GM21717 (cell line): ENCODE measurements around the gene USP25.

Source experiments
- ATAC-seq: cut with Tn5 transposase; IDR thresholded peaks from one replicate; pipeline ENCODE4 v1.9.1; 2021; ENCODE audit warnings: mild to moderate bottlenecking, moderate library complexity; ENCODE audit not compliant: unreplicated experiment

Gene USP25

DNA sequence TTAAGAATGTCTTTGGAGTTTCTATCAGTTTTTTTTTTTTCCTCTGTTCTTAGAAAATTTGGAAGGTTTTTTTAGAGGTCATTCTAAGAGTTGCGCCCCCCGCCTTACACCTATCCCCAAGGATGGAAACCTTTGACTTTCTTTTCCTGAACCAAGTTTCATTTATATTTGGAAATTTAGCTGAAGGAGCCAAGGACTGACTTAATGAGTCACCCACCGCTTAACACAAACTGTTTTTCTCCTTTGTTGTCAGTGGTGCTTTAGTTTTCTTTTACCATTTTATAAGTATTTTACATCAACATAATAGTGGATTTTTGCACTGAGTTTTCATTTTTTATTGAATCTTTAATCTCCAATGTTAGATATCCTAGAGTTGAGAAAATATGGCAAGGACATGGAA, 25.3 kb downstream of the USP25 start:
- ATAC-seq: no peak

DNA sequence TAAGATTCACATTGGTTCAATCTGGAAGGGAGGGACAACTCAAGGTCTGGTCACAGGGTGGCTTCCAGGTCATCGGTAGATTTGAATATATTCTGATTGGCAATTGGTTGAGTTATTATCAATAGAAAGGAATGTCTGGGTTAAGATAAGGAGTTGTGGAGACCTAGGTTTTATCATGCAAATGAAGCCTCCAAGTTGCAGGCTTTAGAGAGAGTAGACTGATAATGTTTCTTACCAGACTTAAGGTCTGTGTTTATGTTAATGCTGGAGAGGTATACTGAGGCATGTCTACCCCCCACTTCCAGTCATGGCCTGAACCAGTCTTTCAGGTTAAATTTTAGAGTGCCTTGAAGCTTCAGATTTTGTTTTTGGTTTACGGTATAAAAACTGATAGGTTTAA, 29.7 kb downstream of the USP25 start:
- no peak for ATAC-seq

DNA sequence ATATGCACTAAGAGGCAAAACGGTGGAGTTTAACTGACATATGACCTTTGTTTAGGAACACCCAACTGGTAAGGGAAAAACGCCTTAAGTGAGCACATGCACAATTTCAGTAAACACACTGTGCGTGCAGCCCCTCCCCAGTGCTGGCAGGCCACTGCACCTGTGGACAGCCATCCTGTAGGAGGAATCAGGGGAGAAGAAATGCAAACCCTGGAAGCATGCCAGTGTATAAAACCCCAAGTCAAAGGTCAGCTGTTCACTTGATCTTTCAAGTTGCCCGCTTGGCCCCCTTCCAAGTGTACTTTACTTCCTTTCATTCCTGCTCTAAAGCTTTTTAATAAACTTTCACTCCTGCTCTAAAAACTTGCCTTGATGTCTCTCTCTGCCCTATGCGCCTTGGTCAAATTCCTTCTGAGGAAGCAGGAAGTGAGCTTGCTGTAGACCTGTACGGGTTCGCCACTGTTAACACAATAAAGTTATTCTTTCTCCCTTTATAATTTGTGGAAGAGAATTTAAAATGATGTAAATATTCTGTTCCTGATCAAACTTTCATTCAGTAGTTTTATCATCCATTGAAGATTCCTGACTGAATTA, 31.8 kb downstream of the USP25 start:
- no peak for ATAC-seq

DNA sequence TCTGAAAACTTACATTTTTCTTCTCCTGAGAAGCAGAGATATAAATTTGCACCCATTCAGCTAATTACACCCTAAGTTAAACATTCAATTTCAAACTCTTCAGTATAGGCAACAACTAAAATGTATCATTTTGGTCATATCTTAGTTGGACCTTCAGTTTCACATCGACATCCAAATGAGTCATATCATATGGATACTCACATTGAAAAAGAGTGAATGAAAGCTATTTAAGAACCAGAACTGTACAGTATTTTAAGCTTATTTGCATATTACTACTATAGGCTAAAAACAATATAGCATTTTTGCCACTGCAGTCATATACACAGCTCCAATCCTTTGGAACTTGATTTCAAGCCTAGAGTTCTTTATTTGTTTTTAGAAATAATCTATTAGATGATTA, 33.6 kb downstream of the USP25 start:
- ATAC-seq: no peak

DNA sequence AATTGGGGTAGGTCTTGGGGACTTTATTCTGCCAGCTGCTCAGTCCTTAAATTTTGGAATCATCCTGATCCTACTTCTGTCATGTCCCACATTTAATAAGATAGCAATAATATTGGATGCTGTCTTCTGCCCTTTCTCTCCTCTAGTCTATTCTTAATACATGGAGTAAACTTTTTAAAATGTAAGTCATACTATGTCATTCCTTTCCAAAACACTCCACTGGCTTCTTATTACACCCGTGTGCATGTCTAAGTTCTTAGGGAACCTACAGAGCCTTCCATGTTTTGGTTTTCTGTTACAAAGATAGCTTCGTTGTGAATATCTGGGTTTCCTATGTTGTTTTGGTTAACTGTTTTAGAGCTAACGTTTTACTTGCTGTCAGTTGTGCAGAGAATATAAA, 35.1 kb downstream of the USP25 start:
- no peak for ATAC-seq

DNA sequence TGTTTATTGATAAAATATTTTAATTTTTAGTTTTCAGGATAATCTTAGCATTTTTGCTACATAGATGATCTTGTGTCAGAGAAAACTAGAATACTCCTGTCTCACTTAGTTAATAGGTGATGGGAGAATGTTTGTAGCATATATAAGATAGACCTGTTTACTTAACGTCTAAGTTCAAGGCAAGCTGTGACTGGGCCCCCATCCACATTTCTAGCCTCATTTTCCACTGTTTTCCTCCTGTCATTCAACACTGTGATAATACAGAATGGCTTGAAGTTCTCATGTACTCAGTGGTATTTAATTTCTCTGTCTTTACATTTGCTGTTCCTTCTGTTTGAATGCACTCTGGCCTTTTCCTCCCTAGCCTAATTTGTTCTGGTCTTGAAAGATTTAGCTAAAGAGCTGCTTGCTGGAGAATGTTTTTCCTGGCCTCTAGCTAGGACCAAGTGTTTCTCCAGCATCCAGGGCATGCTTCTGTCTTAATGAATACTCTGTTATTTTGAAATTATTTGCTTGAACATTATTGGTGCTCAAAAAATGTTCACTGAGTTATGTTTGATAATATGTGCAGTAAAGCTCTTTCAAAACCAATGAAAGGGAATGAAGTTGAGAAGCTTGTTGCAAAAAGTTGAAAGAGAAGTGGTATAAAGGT, 37.3 kb downstream of the USP25 start:
- no peak for ATAC-seq

DNA sequence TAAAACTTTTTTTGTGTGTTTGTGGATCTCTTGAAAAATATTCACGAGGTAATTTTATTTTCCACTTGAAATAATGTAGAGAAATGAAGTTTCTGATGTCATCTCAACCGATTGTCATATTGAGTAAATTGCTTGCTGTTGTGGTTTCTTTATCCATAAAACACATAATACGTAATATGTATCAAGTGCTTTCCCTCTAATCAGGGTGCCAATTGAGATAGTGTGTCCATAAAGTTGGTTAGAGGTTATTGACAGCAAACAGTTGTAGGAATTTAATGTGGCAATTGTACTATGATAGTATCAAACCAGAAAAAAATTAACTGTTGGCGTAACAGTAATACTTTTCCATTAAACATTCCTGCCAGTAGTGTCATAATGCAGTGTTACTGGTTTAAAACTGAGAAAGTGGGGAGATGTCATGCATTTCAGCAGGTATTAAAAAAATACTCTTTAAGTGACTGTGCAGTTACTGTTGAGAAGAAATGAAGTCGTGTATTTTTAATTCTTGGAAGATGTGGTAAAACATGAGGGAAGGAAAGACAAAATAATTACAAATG, 38.3 kb downstream of the USP25 start:
- no peak for ATAC-seq

DNA sequence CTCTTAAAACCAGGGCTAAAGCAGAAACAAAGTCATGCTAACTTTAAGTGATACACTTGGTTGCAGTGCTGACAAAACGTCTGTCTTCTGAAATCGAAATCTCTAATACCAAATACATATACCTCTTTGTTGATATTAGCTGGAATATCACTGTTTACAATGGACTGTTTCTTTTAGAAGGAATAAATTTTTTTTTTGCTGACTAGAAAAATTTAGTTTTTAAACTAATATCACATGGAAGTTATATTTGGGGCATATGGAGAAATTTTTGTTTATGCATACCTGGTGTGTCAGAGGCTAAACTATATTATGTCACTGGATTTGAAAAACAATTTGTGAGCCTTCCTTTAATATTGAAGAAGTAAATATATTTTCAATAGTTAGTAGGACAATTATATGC, 39.1 kb downstream of the USP25 start:
- no peak for ATAC-seq

DNA sequence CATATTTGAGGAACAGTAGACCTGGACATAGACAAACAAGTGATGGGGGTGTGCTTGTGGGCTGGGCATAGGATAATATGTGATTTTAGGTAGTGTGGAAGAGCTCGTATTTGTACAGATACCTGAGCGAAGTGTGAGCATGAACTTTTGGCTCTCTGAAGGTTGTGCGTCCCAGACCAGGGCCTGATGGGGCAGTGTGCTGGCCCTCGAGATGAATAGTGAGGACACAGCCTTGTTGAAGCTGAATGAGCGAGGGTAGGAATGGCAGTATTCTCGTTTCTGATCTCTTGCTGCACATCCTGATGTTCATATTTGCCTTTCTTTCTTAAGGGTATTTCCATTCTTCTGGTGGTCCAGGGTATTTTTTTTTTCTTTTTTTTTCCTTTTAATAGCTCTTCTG, 41.5 kb downstream of the USP25 start:
- ATAC-seq: no peak

DNA sequence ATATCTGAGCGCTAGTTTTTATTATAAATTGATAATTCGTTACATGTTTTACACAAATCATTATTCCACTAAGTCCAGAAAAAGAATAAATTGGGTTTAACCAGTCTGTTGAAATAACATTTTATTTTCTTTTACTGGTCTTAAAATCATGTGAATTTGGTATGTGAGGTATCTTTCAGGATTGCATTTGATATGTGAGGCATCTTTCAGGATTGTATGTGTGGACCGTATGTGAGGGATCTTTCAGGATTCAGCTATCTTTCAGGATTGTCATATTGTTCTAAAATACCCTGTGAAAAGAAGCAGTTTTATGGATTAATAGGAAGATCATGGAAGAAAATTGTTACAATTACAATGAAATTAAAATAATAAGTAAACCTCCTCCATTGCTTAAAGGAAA, 42.9 kb downstream of the USP25 start:
- ATAC-seq: no peak

DNA sequence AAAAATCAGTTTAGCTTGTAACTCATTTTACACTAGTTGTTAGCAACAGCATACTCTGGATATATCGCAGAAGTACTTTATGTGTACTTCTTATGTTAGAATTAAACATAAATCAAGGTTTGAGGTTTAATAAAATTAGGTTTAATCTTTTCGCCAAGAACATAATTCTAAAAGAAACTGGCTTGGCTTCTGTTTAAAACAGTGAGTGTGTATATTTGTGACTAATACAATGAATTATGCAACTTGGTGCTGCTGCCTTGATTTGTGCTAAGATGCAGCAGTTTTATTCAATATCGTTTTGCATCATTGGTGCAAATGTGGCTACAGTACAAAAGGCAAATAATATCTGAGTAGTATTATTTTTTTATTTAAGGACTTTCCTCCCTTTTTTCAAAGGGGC, 44.8 kb downstream of the USP25 start:
- no peak for ATAC-seq

DNA sequence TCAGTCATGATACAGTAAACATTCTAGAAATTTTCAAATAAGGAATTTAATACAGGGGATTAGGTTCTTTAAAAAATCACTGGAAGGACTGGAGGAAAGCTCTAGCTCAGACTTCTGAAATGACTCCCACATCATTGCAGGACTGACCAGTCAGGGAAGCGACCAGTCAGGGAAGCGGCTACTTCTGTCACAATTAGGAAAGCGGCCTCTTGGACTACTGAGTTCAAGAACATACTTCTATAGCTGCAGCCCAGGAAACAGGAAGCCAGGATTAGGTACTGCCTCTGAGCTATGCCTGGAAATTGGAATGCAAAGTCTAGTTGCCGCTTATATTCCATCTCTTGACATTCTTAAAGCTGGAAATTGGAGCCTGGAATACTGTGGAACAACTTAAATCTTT, 45.5 kb downstream of the USP25 start:
- no peak for ATAC-seq

DNA sequence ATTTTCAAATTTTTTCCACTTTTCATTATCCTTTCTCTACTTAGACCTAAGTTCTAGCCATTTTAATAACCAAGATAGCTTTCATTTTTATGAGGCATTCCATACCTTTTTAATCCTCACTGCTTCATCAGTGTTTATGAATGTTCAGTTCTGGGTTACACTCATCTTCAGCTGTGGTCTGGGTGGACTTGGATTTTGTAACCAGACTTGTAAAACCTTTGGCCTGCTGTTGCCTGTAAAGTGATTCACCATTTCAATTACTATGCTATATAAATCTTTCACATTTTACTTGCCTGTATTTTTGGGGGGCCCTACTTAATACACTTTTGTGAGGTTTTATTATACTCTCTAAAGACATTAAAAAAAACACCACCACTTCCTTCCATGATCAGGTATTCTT, 46.2 kb downstream of the USP25 start:
- no peak for ATAC-seq

DNA sequence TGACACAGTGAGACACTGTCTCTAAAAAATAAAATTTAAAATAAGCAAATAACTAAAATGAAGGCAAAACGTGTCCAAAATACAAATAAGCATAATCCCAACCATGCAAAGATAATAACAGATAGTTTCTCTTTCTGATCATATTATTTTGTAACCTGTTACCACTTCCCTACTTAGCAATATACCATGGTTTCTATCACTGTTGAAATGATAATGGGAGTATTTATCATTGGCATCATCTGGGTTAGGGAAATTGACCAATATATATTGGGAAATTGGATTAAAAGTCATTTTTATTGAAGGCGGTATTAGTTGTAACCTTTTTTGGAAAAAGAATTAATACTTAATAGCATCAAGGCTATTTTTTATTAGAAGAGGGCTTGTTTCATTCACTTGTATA, 47.0 kb downstream of the USP25 start:
- ATAC-seq: no peak

DNA sequence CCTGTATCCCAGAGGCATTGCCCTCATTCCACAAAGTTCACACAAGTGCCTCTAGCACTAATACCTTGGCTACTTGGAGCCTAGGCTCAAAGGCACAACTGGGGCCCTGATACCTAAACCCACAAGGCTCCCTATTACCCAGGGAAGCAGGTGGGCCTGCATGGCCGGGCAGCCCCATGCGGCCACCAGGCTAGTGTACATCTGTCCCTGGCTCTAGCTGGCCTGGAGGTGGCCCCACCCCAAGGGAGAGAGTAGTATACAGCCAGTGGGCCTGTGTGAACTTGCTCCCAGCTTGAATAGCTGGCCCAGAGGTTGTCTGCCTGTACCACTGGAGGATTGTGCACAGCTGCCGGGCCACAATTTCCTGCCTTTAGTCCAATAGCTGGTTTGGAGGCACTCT, 52.2 kb downstream of the USP25 start:
- no peak for ATAC-seq

DNA sequence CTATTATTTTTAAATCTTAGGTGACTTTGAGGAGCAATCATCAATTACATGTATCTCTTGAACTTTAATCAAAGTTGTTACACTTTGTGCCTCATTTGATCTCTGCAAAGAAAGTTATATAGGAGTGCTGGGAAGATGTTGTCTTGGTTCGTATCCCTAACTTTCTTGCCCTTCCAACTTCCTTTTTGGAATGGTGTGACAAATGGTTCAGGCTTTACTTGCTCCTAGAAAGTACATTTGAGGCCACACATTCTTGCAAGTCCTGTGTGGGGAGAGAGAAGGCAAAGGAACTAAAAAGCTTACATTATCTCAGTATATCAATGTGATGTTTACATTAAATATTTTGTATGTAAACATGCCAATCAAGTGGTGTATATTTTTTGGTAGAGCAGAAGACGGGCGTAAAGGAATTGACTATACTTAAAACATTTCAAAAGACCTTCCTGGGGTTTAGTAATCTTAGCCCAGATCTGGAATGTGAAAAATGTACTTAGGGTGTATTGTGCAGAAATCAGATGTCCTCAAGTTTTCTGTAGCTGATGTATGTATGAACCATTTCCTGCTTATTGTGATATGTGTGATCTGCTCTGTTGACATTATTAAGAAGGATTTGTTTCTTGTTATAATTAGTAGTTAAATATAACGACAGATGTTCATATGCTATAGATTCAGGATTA, 59.2 kb downstream of the USP25 start:
- no peak for ATAC-seq

DNA sequence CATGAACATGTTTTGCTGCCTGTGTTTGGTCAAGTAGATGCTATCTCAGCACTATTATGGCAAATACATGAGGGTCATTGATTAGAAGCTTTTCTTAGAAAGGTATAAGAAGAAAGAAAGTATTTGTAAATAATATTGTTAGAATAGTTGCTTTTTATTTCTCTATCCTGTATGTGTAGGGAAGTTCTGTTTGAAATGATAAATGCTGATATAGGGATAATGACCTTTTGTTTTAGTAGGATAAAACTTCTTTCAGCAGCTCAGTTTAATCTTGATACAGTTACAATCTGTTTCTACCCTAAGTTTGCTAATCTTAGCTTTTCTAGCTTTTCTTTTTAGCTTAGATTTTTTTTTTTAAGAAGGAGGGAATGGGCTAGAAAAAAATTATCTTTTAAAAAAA, 63.3 kb downstream of the USP25 start:
- ATAC-seq: no peak

DNA sequence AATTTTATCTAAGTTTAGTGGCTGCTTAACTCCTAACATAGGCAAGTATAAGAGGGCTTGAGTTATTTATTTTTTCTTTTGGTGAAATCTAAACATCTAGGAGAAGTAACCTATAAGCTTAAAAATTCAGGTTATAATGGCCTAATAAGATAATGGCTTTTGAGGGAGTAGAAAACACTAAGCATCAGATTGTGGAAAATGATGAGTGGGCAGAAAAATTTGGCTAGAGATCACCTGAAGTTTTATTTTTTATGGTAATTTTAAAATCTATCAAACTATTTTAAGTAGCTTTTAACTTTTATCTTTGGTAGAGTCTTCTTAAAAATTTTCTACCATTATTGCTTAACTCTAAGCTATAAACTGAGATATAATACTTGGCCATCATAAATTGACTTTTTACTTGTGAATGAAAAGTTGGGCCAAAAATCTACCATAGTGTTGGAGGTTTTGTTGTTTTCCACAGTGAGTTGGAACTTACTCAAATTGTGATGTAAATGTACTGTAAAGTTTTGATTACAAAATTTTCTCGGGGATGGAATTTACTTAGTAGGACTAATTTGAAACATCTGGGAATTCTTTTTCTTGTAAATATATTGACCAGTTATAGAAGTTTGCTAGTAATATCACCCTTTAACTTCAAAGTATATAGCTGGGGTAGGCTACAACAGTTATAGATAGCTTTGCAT, 63.9 kb downstream of the USP25 start:
- ATAC-seq: no peak

DNA sequence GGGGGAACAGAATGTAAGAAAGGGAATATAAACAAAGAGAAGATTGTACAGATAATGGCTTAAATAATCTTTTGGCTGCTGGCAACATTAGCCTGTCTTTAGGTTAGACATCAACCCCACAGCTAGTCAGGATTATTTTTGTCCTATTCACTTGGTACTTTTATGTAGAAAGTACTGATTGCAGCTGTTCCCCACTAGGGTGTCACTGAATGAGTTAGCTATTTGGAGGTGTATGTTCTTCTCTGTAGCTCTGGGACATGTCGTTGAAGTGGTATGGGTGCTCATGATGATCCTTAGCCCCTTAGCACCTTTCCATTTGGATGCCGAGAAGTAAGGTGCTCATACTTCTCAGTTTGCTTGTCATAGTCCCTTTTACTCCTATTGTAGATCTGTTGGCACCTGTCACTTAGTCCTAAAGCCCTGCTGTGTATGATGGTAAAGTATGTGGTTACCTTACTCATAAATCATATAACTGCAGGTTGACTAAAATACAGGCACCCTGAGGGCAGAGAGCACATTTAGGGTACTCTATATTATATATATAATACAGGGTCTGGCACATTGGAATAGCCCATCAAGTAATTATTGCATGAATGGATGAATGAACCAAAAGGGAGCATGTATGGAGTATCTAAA, 64.6 kb downstream of the USP25 start:
- ATAC-seq: no peak

DNA sequence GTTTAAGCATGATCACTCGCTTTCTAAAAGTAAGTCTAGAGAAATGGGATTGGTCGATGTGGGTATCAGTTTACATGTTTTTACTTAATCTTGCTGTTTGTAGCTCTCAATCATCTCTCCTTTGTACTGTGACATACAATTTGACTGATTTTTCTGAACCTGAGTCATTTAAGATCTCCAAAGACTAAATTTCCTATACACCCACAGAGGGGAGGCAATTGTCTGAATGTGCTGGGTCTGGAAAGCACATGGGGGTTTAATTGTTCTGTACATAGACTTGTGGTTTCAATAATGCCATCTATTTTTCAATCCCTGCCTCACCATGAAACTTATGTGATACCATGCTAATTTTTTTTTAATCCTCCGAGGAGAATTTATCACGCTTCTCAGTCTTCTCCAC, 65.8 kb downstream of the USP25 start:
- ATAC-seq: no peak
